K562 (cell line): ENCODE data around the gene BCL11A. TPM values are rescaled to one million over a fixed set of nuclear protein-coding genes. Genes with fewer than 3 reads are reported as not detected.

ENCODE experiments used
- ATAC-seq: fragments of 200-7000 bp; cut with Tn5 transposase; 3 replicates; pipeline ENCODE4 v1.9.1; 2020; ENCODE audit warnings: moderate library complexity
- BruUV-seq: library from RNA; stranded (reverse); fragments of 400-500 nt; replicated peaks from 2 replicates; lab custom pipeline; 2021; lab: Mats Ljungman, UMichigan
- CTCF ChIA-PET: fragments of 300-600 bp; formaldehyde crosslinking; extraction: SDS; loops from one replicate; lab custom pipeline; 2021; ENCODE audit warnings: low intra/inter-chr PET ratio; lab: Yijun Ruan, JAX
- POLR2A ChIA-PET: fragments of 300-600, 350-650 bp; sonication (Branson Sonifier 250); formaldehyde crosslinking; extraction: SDS; loops from one replicate; lab custom pipeline; 2021; ENCODE audit warnings: antibody characterized with exemption, inconsistent platforms; lab: Yijun Ruan, JAX
- DNase-seq, 4 experiments: peaks; one replicate each; pipeline versions ENCODE4 v3.0.0 to v3.0.0-alpha.2; 2011 to 2018; ENCODE audit warnings: low spot score in 3 of 4, mixed read lengths in 3 of 4; ENCODE audit errors: extremely low read depth in 1 of 4
- FAIRE-seq: peaks from 2 replicates; lab custom pipeline; 2011; peaks lifted over from hg19 to GRCh38; lab: Jason Lieb, UNC
- H2AFZ ChIP-seq: 2 replicates; pipeline ENCODE4 v1.6.0; 2011; ENCODE audit warnings: low read depth, low read length, control low read depth, inconsistent platforms
- H3K27ac ChIP-seq: fragments of 200-600 bp; 3 replicates; pipeline ENCODE4 v1.8.0; 2011; ENCODE audit warnings: low read depth, mild to moderate bottlenecking, control low read depth, inconsistent platforms, low read length, moderate library complexity, mixed read lengths; ENCODE audit errors: extremely low read depth
- H3K27me3 ChIP-seq, 2 experiments: fragments of 300-600 bp in 1 of 2; 2 replicates in 1 of 2; 3 replicates in 1 of 2; pipeline versions ENCODE4 v1.6.0 to v1.8.0; 2011; ENCODE audit warnings: inconsistent platforms in 2 of 2, low read length in 2 of 2, mild to moderate bottlenecking in 1 of 2, mixed read lengths in 1 of 2, moderate library complexity in 1 of 2; ENCODE audit not compliant: control insufficient read depth in 2 of 2, insufficient read depth in 2 of 2
- H3K36me3 ChIP-seq: fragments of 300-600 bp; 3 replicates; pipeline ENCODE4 v1.8.0; 2011; ENCODE audit warnings: mild to moderate bottlenecking, low read length, inconsistent platforms; ENCODE audit not compliant: control insufficient read depth, insufficient read depth
- H3K4me1 ChIP-seq, 2 experiments: fragments of 200-600 bp in 1 of 2; replicated peaks in 1 of 2; 2 replicates in 1 of 2; 3 replicates in 1 of 2; pipeline versions ENCODE4 v1.5.1 to v1.8.0; 2011; ENCODE audit warnings: inconsistent platforms in 2 of 2, low read length in 2 of 2, mild to moderate bottlenecking in 1 of 2, mixed read lengths in 1 of 2, moderate library complexity in 1 of 2; ENCODE audit not compliant: control insufficient read depth in 2 of 2, insufficient read depth in 2 of 2
- H3K4me2 ChIP-seq: 2 replicates; pipeline ENCODE4 v1.6.1; 2011; ENCODE audit warnings: low read length, control low read depth, inconsistent platforms, mixed read lengths; ENCODE audit not compliant: insufficient read depth
- H3K4me3 ChIP-seq: fragments of 200-600 bp; sonication (generic), shearing (Covaris generic); 2 replicates; pipeline ENCODE4 v1.5.1; 2016; ENCODE audit warnings: control low read depth, inconsistent platforms
- H3K79me2 ChIP-seq: fragments of 200-600 bp; 3 replicates; pipeline ENCODE4 v1.8.0; 2011; ENCODE audit warnings: low read length, inconsistent platforms; ENCODE audit not compliant: control insufficient read depth, insufficient read depth
- H3K9ac ChIP-seq, 2 experiments: 2 replicates each; pipeline versions ENCODE4 v1.6.0 to v1.6.1; 2011; ENCODE audit warnings: low read depth in 2 of 2, low read length in 2 of 2, control low read depth in 1 of 2, inconsistent platforms in 1 of 2, mild to moderate bottlenecking in 1 of 2, mixed read lengths in 1 of 2; ENCODE audit not compliant: insufficient read depth in 1 of 2
- H3K9me1 ChIP-seq: one replicate; pipeline ENCODE4 v1.6.0; 2011; ENCODE audit warnings: inconsistent platforms, mild to moderate bottlenecking, low read length, moderate library complexity; ENCODE audit not compliant: control insufficient read depth, insufficient read depth
- H3K9me3 ChIP-seq: replicated peaks from 2 replicates; pipeline ENCODE4 v1.5.1; 2011; ENCODE audit warnings: low read depth, low read length, inconsistent platforms; ENCODE audit not compliant: control insufficient read depth, insufficient read depth
- H4K20me1 ChIP-seq: replicated peaks from 2 replicates; pipeline ENCODE4 v1.6.1; 2011; ENCODE audit warnings: low read length, inconsistent platforms, mixed read lengths; ENCODE audit not compliant: control insufficient read depth, insufficient read depth
- BMI1 ChIP-seq: fragments of 150-350 bp; IDR thresholded peaks from 2 replicates; pipeline ENCODE4 v1.6.1; 2014; ENCODE audit warnings: low read length
- BRD4 ChIP-seq: fragments of 200-600 bp; sonication (generic); IDR thresholded peaks from 2 replicates; pipeline ENCODE4 v1.6.1; 2017; ENCODE audit warnings: inconsistent platforms
- CHCHD3 ChIP-seq: fragments of 250-450 bp; sonication (Bioruptor Pico); IDR thresholded peaks from 2 replicates; pipeline ENCODE4 v2.1.2; 2022; ENCODE audit warnings: mild to moderate bottlenecking
- E2F8 ChIP-seq: fragments of 450-650 bp; IDR thresholded peaks from 2 replicates; pipeline ENCODE4 v1.7.1; 2018; ENCODE audit warnings: mild to moderate bottlenecking, low read depth; ENCODE audit not compliant: partially characterized antibody
- ELF4 ChIP-seq: fragments of 450-650 bp; formaldehyde crosslinking; IDR thresholded peaks from 2 replicates; pipeline ENCODE4 v1.4.0; 2022; ENCODE audit warnings: missing genetic modification characterization
- EP300 ChIP-seq: IDR thresholded peaks from 2 replicates; pipeline ENCODE4 v1.6.1; 2012; ENCODE audit warnings: low read length, improper control_type of control experiment
- HCFC1 ChIP-seq: IDR thresholded peaks from 2 replicates; pipeline ENCODE4 v1.6.1; 2012; ENCODE audit warnings: low read depth, low read length, improper control_type of control experiment
- HLTF ChIP-seq: fragments of 450-650 bp; IDR thresholded peaks from 2 replicates; pipeline ENCODE4 v1.6.1; 2016
- HNRNPK ChIP-seq: fragments of 200-400 bp; formaldehyde crosslinking; IDR thresholded peaks from one replicate; pipeline ENCODE4 v1.6.1; 2018; ENCODE audit warnings: mild to moderate bottlenecking, low read depth, low read length; ENCODE audit not compliant: poor library complexity, severe bottlenecking
- MBD1 ChIP-seq: fragments of 250-450 bp; sonication (Bioruptor Pico); IDR thresholded peaks from 2 replicates; pipeline ENCODE4 v1.8.0; 2022; ENCODE audit warnings: inconsistent platforms
- SRSF7 ChIP-seq: fragments of 200-400 bp; formaldehyde crosslinking; optimal IDR thresholded peaks from 2 replicates; pipeline ENCODE3; 2017; ENCODE audit warnings: mild to moderate bottlenecking, low read depth, low read length
- TBP ChIP-seq: optimal IDR thresholded peaks from 2 replicates; pipeline ENCODE3; 2011; ENCODE audit warnings: low read depth, low read length, improper control_type of control experiment
- ZNF23 ChIP-seq: fragments of 250-450 bp; sonication (Bioruptor Pico); IDR thresholded peaks from 2 replicates; pipeline ENCODE4 v1.4.0; 2020; ENCODE audit warnings: mild to moderate bottlenecking
- WGBS: fragments of 100-300 bp; shearing (Covaris generic); methylation state at CpG from one replicate; pipeline ENCODE4 v1.1.6; 2016; ENCODE audit warnings: low coverage, mixed read lengths; ENCODE audit not compliant: insufficient coverage; ENCODE audit errors: missing lambda C conversion rate; 5-methylcytosine and 5-hydroxymethylcytosine counted together
- in situ Hi-C: fragments of 300-500 bp; cut with MboI; formaldehyde crosslinking; loops from 4 replicates; pipeline ENCODE4 v1.15.0; 2018; ENCODE audit warnings: inconsistent platforms, mixed read lengths
- intact Hi-C: fragments of 100-400 bp; cut with micrococcal nuclease; formaldehyde crosslinking; loops from 2 replicates; pipeline ENCODE4 v1.14.2; 2022
- polyA plus RNA-seq, 8 experiments: library from polyadenylated mRNA; depleted of rRNA in 4 of 8; stranded (reverse) in 5 of 8; unstranded in 3 of 8; fragments of >200 nt; fragmentation: Nextera tagmentation in 2 of 8; fragmentation: Illumina TruSeq in 1 of 8; extraction: Ambion mirVana in 2 of 8; extraction: Trizol in 1 of 8; gene quantifications; 2 replicates each; pipeline versions ENCODE4 v1.2.1 to v1.2.3, GENCODE V29; 2011 to 2014; ENCODE audit warnings: inconsistent platforms in 1 of 8, missing spikeins in 1 of 8
- total RNA-seq, 7 experiments: library from RNA; depleted of rRNA in 6 of 7; stranded (reverse); fragments of >200 nt in 6 of 7; fragmentation: Illumina TruSeq in 2 of 7; extraction: Trizol in 2 of 7; gene quantifications; 2 replicates each; pipeline versions ENCODE4 v1.2.1 to v1.2.3, GENCODE V29; 2011 to 2021; ENCODE audit warnings: low replicate concordance in 1 of 7
- TF ChIP-seq, protein P1 (sequence below): fragments of 450-650 bp; formaldehyde crosslinking; conservative IDR thresholded peaks from 2 replicates; pipeline ENCODE4 v1.4.0; 2022; ENCODE audit warnings: mild to moderate bottlenecking, missing genetic modification characterization
- TF ChIP-seq, protein P2 (sequence below): fragments of 450-650 bp; formaldehyde crosslinking; IDR thresholded peaks from 2 replicates; pipeline ENCODE4 v1.4.0; 2020; ENCODE audit warnings: mild to moderate bottlenecking

Gene BCL11A
- total and polyA plus RNA-seq, 9 of the 15 experiments (the other 6 are each of a cell fraction or from before 2014, with no cell fraction given) = 0.13 TPM; not detected in 8

DNA sequence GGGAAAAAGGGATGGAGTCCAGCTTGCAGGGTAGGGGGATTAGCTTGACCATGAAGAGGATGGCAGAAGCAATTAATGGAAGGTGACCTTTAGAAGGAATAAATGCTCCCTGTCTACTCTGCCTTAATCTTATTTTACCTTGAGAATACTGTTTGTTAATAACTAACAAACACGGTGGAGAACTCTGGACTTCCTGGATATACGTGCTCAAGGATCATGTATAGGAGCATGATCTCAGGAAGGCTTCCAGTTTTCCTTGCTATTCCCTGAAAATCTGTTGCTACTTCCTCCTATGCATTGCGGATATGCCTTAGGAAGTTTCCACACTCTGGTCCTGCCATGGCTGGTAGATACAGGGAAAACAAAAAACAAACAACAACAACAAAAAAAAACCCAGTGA, 44.8 kb upstream of the BCL11A start (continued):
- TF ChIP-seq E2F8 (no peak), HCFC1 (no peak)
- TF ChIP-seq, all 486 proteins: peak for 0

- POLR2A ChIA-PET = no interaction called here
- CTCF ChIA-PET = no interaction called here
- no peaks in the 10 kb centered on the region for H3K79me2 ChIP-seq
- no peak for ATAC-seq
- no peak for FAIRE-seq
- H3K27ac ChIP-seq = no peak overlapping the region
- DNase-seq = no peak
- H4K20me1 ChIP-seq = no peaks in the 10 kb centered on the region
- H3K9me3 ChIP-seq = no peaks in the 10 kb centered on the region
- H3K4me1 ChIP-seq = no peaks in the 10 kb centered on the region; a peak in 1 of 5 replicates
- H3K27me3 ChIP-seq = peaks cover 0 to 13% of the 10 kb centered on the region in 2 experiments; a peak in 2 of 5 replicates
- no peak overlapping the region for H3K4me3 ChIP-seq
- BruUV-seq = no TSS peak
- intact Hi-C loops (no loop called here), in situ Hi-C loops (no loop called here)
- no peak overlapping the region for H3K9ac ChIP-seq
- no peaks in the 10 kb centered on the region for H3K9me1 ChIP-seq
- no peaks in the 10 kb centered on the region for H3K36me3 ChIP-seq
- WGBS = 0% methylated on average over 2 of the region's 2 CpGs
- H3K4me2 ChIP-seq = no peak overlapping the region
- TF ChIP-seq MBD1 (no peak), ZNF23 (CRISPR knock-in tag) (no peak), HLTF (no peak), BMI1 (no peak), ELF4 (CRISPR knock-in tag) (no peak), HNRNPK (no peak), SRSF7 (no peak), BRD4 (no peak), EP300 (no peak), TBP (no peak), CHCHD3 (no peak)
- TF ChIP-seq, protein P1, sequence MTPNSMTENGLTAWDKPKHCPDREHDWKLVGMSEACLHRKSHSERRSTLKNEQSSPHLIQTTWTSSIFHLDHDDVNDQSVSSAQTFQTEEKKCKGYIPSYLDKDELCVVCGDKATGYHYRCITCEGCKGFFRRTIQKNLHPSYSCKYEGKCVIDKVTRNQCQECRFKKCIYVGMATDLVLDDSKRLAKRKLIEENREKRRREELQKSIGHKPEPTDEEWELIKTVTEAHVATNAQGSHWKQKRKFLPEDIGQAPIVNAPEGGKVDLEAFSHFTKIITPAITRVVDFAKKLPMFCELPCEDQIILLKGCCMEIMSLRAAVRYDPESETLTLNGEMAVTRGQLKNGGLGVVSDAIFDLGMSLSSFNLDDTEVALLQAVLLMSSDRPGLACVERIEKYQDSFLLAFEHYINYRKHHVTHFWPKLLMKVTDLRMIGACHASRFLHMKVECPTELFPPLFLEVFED (CRISPR knock-in tag) = no peak
- TF ChIP-seq, protein P2, sequence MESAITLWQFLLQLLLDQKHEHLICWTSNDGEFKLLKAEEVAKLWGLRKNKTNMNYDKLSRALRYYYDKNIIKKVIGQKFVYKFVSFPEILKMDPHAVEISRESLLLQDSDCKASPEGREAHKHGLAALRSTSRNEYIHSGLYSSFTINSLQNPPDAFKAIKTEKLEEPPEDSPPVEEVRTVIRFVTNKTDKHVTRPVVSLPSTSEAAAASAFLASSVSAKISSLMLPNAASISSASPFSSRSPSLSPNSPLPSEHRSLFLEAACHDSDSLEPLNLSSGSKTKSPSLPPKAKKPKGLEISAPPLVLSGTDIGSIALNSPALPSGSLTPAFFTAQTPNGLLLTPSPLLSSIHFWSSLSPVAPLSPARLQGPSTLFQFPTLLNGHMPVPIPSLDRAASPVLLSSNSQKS = no peak
- no peak overlapping the region for H2AFZ ChIP-seq
Measured at GRCh38 chr2:60597346-60597745, 43.9 kb upstream of the BCL11A start.
